A549 (cell line): Measurements from ENCODE around the gene KIFBP. TPM values are rescaled to one million over a fixed set of nuclear protein-coding genes. Genes with fewer than 3 reads are reported as not detected.

Experiments used
- ATAC-seq, 2 experiments: fragments of 200-7000 bp in 1 of 2; fragments of >200 bp in 1 of 2; cut with Nextera tagmentation in 1 of 2; cut with Tn5 transposase in 1 of 2; 3 replicates each; pipeline versions ENCODE4 v1.8.0 to v1.9.1; 2018 to 2020; ENCODE audit warnings: mild to moderate bottlenecking in 1 of 2, moderate library complexity in 1 of 2
- CTCF ChIA-PET: fragments of 300-600 bp; sonication (Branson Sonifier 250); formaldehyde crosslinking; extraction: SDS; loops from one replicate; lab custom pipeline; 2021; ENCODE audit warnings: antibody characterized with exemption, inconsistent platforms; lab: Yijun Ruan, JAX
- POLR2A ChIA-PET: fragments of 350-600 bp; formaldehyde crosslinking; extraction: SDS; loops from one replicate; lab custom pipeline; 2021; ENCODE audit warnings: antibody characterized with exemption, inconsistent platforms; lab: Yijun Ruan, JAX
- DNase-seq, 2 experiments: peaks; one replicate each; pipeline versions ENCODE4 v3.0.0 to v3.0.0-alpha.2; 2011 to 2016; ENCODE audit warnings: low read depth in 1 of 2, low spot score in 1 of 2
- FAIRE-seq: peaks from 2 replicates; lab custom pipeline; 2011; peaks lifted over from hg19 to GRCh38; lab: Jason Lieb, UNC
- H3K27ac ChIP-seq, 2 experiments: fragments of >200 bp; sonication (Bioruptor Twin); formaldehyde crosslinking; 3 replicates each; pipeline ENCODE4 v1.5.1; 2016 to 2017
- H3K4me1 ChIP-seq: fragments of >200 bp; sonication (Bioruptor Twin); formaldehyde crosslinking; 3 replicates; pipeline ENCODE4 v1.6.1; 2016
- H3K4me2 ChIP-seq: fragments of >200 bp; sonication (Bioruptor Twin); formaldehyde crosslinking; 3 replicates; pipeline ENCODE4 v1.6.1; 2016
- H3K4me3 ChIP-seq: fragments of >200 bp; sonication (Bioruptor Twin); formaldehyde crosslinking; 3 replicates; pipeline ENCODE4 v1.5.1; 2016
- H3K9me3 ChIP-seq: fragments of >200 bp; sonication (Bioruptor Twin); formaldehyde crosslinking; 3 replicates; pipeline ENCODE4 v1.6.1; 2016
- ATOH8 ChIP-seq: fragments of 250-450 bp; sonication (Bioruptor Pico); IDR thresholded peaks from 2 replicates; pipeline ENCODE4 v1.5.0; 2020; ENCODE audit warnings: low read depth, mild to moderate bottlenecking, moderate library complexity
- BCL3 ChIP-seq: fragments of >200 bp; sonication (Bioruptor Twin); formaldehyde crosslinking; IDR thresholded peaks from 3 replicates; pipeline ENCODE4 v1.6.1; 2016
- CHD2 ChIP-seq: fragments of 150-350 bp; IDR thresholded peaks from 2 replicates; pipeline ENCODE4 v1.6.1; 2014; ENCODE audit warnings: low read length; ENCODE audit not compliant: partially characterized antibody
- CHD4 ChIP-seq: fragments of 200-600 bp; sonication (generic); IDR thresholded peaks from 2 replicates; pipeline ENCODE4 v1.6.1; 2016; ENCODE audit warnings: antibody characterized with exemption, mild to moderate bottlenecking, borderline replicate concordance
- E2F6 ChIP-seq: IDR thresholded peaks from 2 replicates; pipeline ENCODE4 v1.6.1; 2012; ENCODE audit warnings: low read depth, borderline replicate concordance
- FOSB ChIP-seq: fragments of 250-450 bp; sonication (Bioruptor Pico); IDR thresholded peaks from 2 replicates; pipeline ENCODE4 v1.5.0; 2020; ENCODE audit warnings: mild to moderate bottlenecking, moderate library complexity
- FOXS1 ChIP-seq: fragments of 250-450 bp; sonication (Bioruptor Pico); IDR thresholded peaks from 2 replicates; pipeline ENCODE4 v1.5.0; 2020; ENCODE audit warnings: mild to moderate bottlenecking, moderate library complexity
- GATA3 ChIP-seq: IDR thresholded peaks from 2 replicates; pipeline ENCODE4 v1.6.1; 2012; ENCODE audit warnings: borderline replicate concordance
- HES2 ChIP-seq: fragments of >200 bp; sonication (Bioruptor Twin); formaldehyde crosslinking; IDR thresholded peaks from 2 replicates; pipeline ENCODE4 v1.6.1; 2016
- HEYL ChIP-seq: fragments of 250-450 bp; sonication (Bioruptor Pico); IDR thresholded peaks from 2 replicates; pipeline ENCODE4 v1.8.0; 2021; ENCODE audit warnings: mild to moderate bottlenecking, moderate library complexity
- HMGXB4 ChIP-seq: fragments of 250-450 bp; sonication (Bioruptor Pico); IDR thresholded peaks from 2 replicates; pipeline ENCODE4 v1.5.0; 2021; ENCODE audit warnings: mild to moderate bottlenecking, moderate library complexity, borderline replicate concordance
- HOXB13 ChIP-seq: fragments of 250-450 bp; sonication (Bioruptor Pico); IDR thresholded peaks from 2 replicates; pipeline ENCODE4 v1.5.0; 2020; ENCODE audit warnings: low read depth, mild to moderate bottlenecking, moderate library complexity
- HOXB5 ChIP-seq: fragments of 250-450 bp; sonication (Bioruptor Pico); IDR thresholded peaks from 2 replicates; pipeline ENCODE4 v1.5.0; 2020; ENCODE audit warnings: mild to moderate bottlenecking, moderate library complexity
- JUNB ChIP-seq: fragments of >200 bp; sonication (Bioruptor Twin); formaldehyde crosslinking; IDR thresholded peaks from 2 replicates; pipeline ENCODE4 v1.6.1; 2016
- KDM1A ChIP-seq: fragments of 200-600 bp; sonication (generic); IDR thresholded peaks from 2 replicates; pipeline ENCODE4 v1.6.1; 2016; ENCODE audit warnings: low read depth, mild to moderate bottlenecking
- MAFK ChIP-seq: fragments of 450-650 bp; IDR thresholded peaks from 2 replicates; pipeline ENCODE4 v1.6.1; 2014; ENCODE audit not compliant: partially characterized antibody
- MAX ChIP-seq: IDR thresholded peaks from 2 replicates; pipeline ENCODE4 v1.6.1; 2012
- NPAS2 ChIP-seq: fragments of 250-450 bp; sonication (Bioruptor Pico); IDR thresholded peaks from 2 replicates; pipeline ENCODE4 v1.8.0; 2022; ENCODE audit warnings: mild to moderate bottlenecking, moderate library complexity, borderline replicate concordance
- NR3C1 ChIP-seq: fragments of >200 bp; sonication (Bioruptor Twin); formaldehyde crosslinking; IDR thresholded peaks from 3 replicates; pipeline ENCODE4 v1.6.1; 2017
- PBX3 ChIP-seq: IDR thresholded peaks from 2 replicates; pipeline ENCODE4 v1.6.1; 2012
- POLR2A ChIP-seq: IDR thresholded peaks from 2 replicates; pipeline ENCODE4 v1.6.1; 2012; ENCODE audit warnings: mild to moderate bottlenecking, low read length
- RAD21 ChIP-seq, 2 experiments: fragments of >200 bp in 1 of 2; sonication (Bioruptor Twin) in 1 of 2; formaldehyde crosslinking in 1 of 2; IDR thresholded peaks in 1 of 2; conservative IDR thresholded peaks in 1 of 2; 2 replicates in 1 of 2; 3 replicates in 1 of 2; pipeline ENCODE4 v1.6.1; 2012 to 2018; ENCODE audit warnings: inconsistent platforms in 1 of 2
- REST ChIP-seq: fragments of 200-600 bp; sonication (generic); IDR thresholded peaks from 2 replicates; pipeline ENCODE4 v1.6.1; 2016; ENCODE audit warnings: antibody characterized with exemption, mild to moderate bottlenecking, moderate library complexity
- RFX5 ChIP-seq: fragments of 450-650 bp; IDR thresholded peaks from 2 replicates; pipeline ENCODE4 v1.7.1; 2014; ENCODE audit warnings: antibody characterized with exemption, mild to moderate bottlenecking, moderate library complexity
- RNF2 ChIP-seq: fragments of 200-600 bp; sonication (generic); IDR thresholded peaks from 2 replicates; pipeline ENCODE4 v1.6.1; 2016; ENCODE audit warnings: low read depth, mild to moderate bottlenecking, antibody characterized with exemption, moderate library complexity, borderline replicate concordance
- TP53 ChIP-seq: fragments of 250-450 bp; sonication (Bioruptor Pico); IDR thresholded peaks from 2 replicates; pipeline ENCODE4 v1.5.0; 2021; ENCODE audit warnings: mild to moderate bottlenecking, moderate library complexity
- ZFP36 ChIP-seq: fragments of 450-650 bp; IDR thresholded peaks from 2 replicates; pipeline ENCODE4 v1.6.1; 2014; ENCODE audit warnings: borderline replicate concordance; ENCODE audit not compliant: partially characterized antibody
- ZNF302 ChIP-seq: fragments of 250-450 bp; sonication (Bioruptor Pico); IDR thresholded peaks from 2 replicates; pipeline ENCODE4 v1.9.0; 2021; ENCODE audit warnings: inconsistent platforms, mild to moderate bottlenecking, moderate library complexity
- WGBS: methylation state at CpG from one replicate; pipeline ENCODE4 v1.1.6; 2017; ENCODE audit errors: missing lambda C conversion rate; 5-methylcytosine and 5-hydroxymethylcytosine counted together
- polyA plus RNA-seq, 4 experiments: library from polyadenylated mRNA; depleted of rRNA in 3 of 4; stranded (reverse); fragments of >200 nt; fragmentation: RNase III in 1 of 4; extraction: RNeasy Plus Mini Kit Qiagen cat#74134 plus additional on column Dnase treatment in 1 of 4; gene quantifications; 2 replicates in 3 of 4; 3 replicates in 1 of 4; pipeline ENCODE4 v1.2.3, GENCODE V29; 2011 to 2017

Gene KIFBP
- polyA plus RNA-seq, 2 of the 4 experiments (the other 2 are of a cell fraction), result 36.1 to 53.8 TPM

- WGBS, result 91% methylated on average over 2 of the region's 2 CpGs
- ChIA-PET CTCF (no interaction called here), POLR2A (no interaction called here)
- peaks cover 5% of the 10 kb centered on the region; the same call in 2 of the 3 replicates for H3K4me1 ChIP-seq
- ATAC-seq (no peak), DNase-seq (no peak), FAIRE-seq (no peak)
- no peak for TF ChIP-seq FOSB (CRISPR knock-in tag)
- no peak for TF ChIP-seq FOXS1 (CRISPR knock-in tag)
- no peak for TF ChIP-seq GATA3
- no peak for TF ChIP-seq E2F6
- no peak for TF ChIP-seq HEYL (CRISPR knock-in tag)
- no peak for TF ChIP-seq ZNF302 (CRISPR knock-in tag)
- TF ChIP-seq KDM1A, result no peak
- no peak for TF ChIP-seq CHD2
- no peak for TF ChIP-seq BCL3
- TF ChIP-seq RFX5, result no peak
- TF ChIP-seq HOXB5 (CRISPR knock-in tag), result no peak
- TF ChIP-seq POLR2A, result no peak
- no peak for TF ChIP-seq RAD21 (conservative IDR thresholded peaks at IDR 0.05 in 1 of 2, IDR thresholded peaks at IDR 0.05 in 1 of 2)
- no peak for TF ChIP-seq CHD4
- no peak for TF ChIP-seq JUNB
- no peak for TF ChIP-seq PBX3
- TF ChIP-seq TP53 (CRISPR knock-in tag), result no peak
- no peak for TF ChIP-seq MAX
- TF ChIP-seq ZFP36, result no peak
- H3K4me3 ChIP-seq, result no peak overlapping the region
- no peak overlapping the region for H3K27ac ChIP-seq
- no peaks in the 10 kb centered on the region for H3K9me3 ChIP-seq
- H3K4me2 ChIP-seq, result no peak overlapping the region
Measured at GRCh38 chr10:69055241-69055640, 66.6 kb downstream of the KIFBP start.

GRCh38 chr10:69056129-69056528, 67.5 kb downstream of the KIFBP start:
- ChIA-PET POLR2A (no interaction called here), CTCF (interaction anchor here (0.6 kb wide), 1 partner anchor 261 kb away, joined by 3 read pairs; no protein-coding TSS in a partner anchor)
- no peak for TF ChIP-seq NPAS2 (CRISPR knock-in tag)
- TF ChIP-seq HOXB13 (CRISPR knock-in tag), result no peak
- TF ChIP-seq CHD2, result no peak
- TF ChIP-seq HOXB5 (CRISPR knock-in tag), result no peak
- TF ChIP-seq TP53 (CRISPR knock-in tag), result no peak
- TF ChIP-seq MAFK, result no peak
- no peak for TF ChIP-seq JUNB
- no peak for TF ChIP-seq REST
- no peak for TF ChIP-seq HES2
- no peak for TF ChIP-seq ATOH8 (CRISPR knock-in tag)
- no peak for TF ChIP-seq NR3C1
- TF ChIP-seq RNF2, result no peak
- TF ChIP-seq HMGXB4 (CRISPR knock-in tag), result no peak
- no peak for TF ChIP-seq KDM1A

More at GRCh38 chr10:69056129-69056528, 67.5 kb downstream of the KIFBP start:
- WGBS, result 71% methylated on average over 7 of the region's 7 CpGs
- Histone ChIP-seq H3K4me3 (no peak overlapping the region), H3K4me1 (peaks cover 13% of the 10 kb centered on the region), H3K27ac (peak overlapping the region; percentile 9 to 67; a peak in 4 of 6 replicates), H3K4me2 (no peak overlapping the region), H3K9me3 (no peaks in the 10 kb centered on the region)
- FAIRE-seq (no peak), ATAC-seq (0 out of 6 replicates have a peak, but pooled peaks of 1 of the 2 experiments have one; percentile 19), DNase-seq (no peak)
